Keratinocyte (primary cell): ENCODE data around the gene NYAP2. TPM values are rescaled to one million over a fixed set of nuclear protein-coding genes. Genes with fewer than 3 reads are reported as not detected.

ENCODE experiments used
- DNase-seq: peaks from one replicate; pipeline ENCODE4 v3.0.0-alpha.2; 2011; ENCODE audit warnings: low read depth, missing footprints, low spot score
- FAIRE-seq: peaks from 2 replicates; lab custom pipeline; 2011; peaks lifted over from hg19 to GRCh38; lab: Jason Lieb, UNC
- H2AFZ ChIP-seq: 2 replicates; pipeline ENCODE4 v1.6.0; 2012; ENCODE audit warnings: low read length, control low read depth, inconsistent platforms; ENCODE audit not compliant: control insufficient read depth
- H3K27ac ChIP-seq: 2 replicates; pipeline ENCODE4 v1.5.1; 2011; ENCODE audit warnings: low read length; ENCODE audit not compliant: control insufficient read depth, insufficient read depth
- H3K27me3 ChIP-seq: 3 replicates; pipeline ENCODE4 v1.6.0; 2011; ENCODE audit warnings: low read length; ENCODE audit not compliant: control insufficient read depth, insufficient read depth; ENCODE audit errors: extremely low read depth
- H3K36me3 ChIP-seq, 2 experiments: 2 replicates in 1 of 2; 3 replicates in 1 of 2; pipeline ENCODE4 v1.5.1; 2011; ENCODE audit warnings: low read length in 2 of 2, mild to moderate bottlenecking in 1 of 2; ENCODE audit not compliant: control insufficient read depth in 2 of 2, insufficient read depth in 2 of 2; ENCODE audit errors: extremely low read depth in 1 of 2
- H3K4me1 ChIP-seq: 3 replicates; pipeline ENCODE4 v1.5.1; 2011; ENCODE audit warnings: low read length; ENCODE audit not compliant: control insufficient read depth, insufficient read depth; ENCODE audit errors: extremely low read depth
- H3K4me2 ChIP-seq: 3 replicates; pipeline ENCODE4 v1.6.0; 2011; ENCODE audit warnings: low read depth, low read length; ENCODE audit not compliant: control insufficient read depth, insufficient read depth; ENCODE audit errors: extremely low read depth
- H3K4me3 ChIP-seq, 3 experiments: fragments of 200-600 bp in 1 of 3; sonication (generic) in 1 of 3; 2 replicates in 2 of 3; 3 replicates in 1 of 3; pipeline ENCODE4 v1.5.1; 2011 to 2016; ENCODE audit warnings: low read length in 3 of 3, mild to moderate bottlenecking in 3 of 3, control low read depth in 2 of 3, inconsistent platforms in 1 of 3, low read depth in 1 of 3, mixed read lengths in 1 of 3, mixed run types in 1 of 3, moderate library complexity in 1 of 3; ENCODE audit not compliant: control insufficient read depth in 2 of 3, insufficient read depth in 2 of 3; ENCODE audit errors: extremely low read depth in 1 of 3
- H3K79me2 ChIP-seq: 2 replicates; pipeline ENCODE4 v1.6.0; 2012; ENCODE audit warnings: low read length; ENCODE audit not compliant: control insufficient read depth, insufficient read depth
- H3K9ac ChIP-seq: 3 replicates; pipeline ENCODE4 v1.6.0; 2011; ENCODE audit warnings: low read length; ENCODE audit not compliant: control insufficient read depth, insufficient read depth; ENCODE audit errors: extremely low read depth
- H3K9me1 ChIP-seq: 3 replicates; pipeline ENCODE4 v1.6.0; 2011; ENCODE audit warnings: low read length; ENCODE audit not compliant: control insufficient read depth, insufficient read depth; ENCODE audit errors: extremely low read depth
- H3K9me3 ChIP-seq: 2 replicates; pipeline ENCODE4 v1.5.1; 2012; ENCODE audit warnings: low read depth, low read length; ENCODE audit not compliant: control insufficient read depth
- H4K20me1 ChIP-seq: 3 replicates; pipeline ENCODE4 v1.6.0; 2011; ENCODE audit warnings: low read length; ENCODE audit not compliant: control insufficient read depth, insufficient read depth; ENCODE audit errors: extremely low read depth
- CTCF ChIP-seq, 3 experiments: IDR thresholded peaks in 1 of 3; conservative IDR thresholded peaks in 1 of 3; optimal IDR thresholded peaks in 1 of 3; 2 replicates in 2 of 3; 3 replicates in 1 of 3; pipeline versions ENCODE3 to v1.5.1; 2011; ENCODE audit warnings: low read length in 3 of 3, mild to moderate bottlenecking in 3 of 3, moderate library complexity in 2 of 3, control low read depth in 1 of 3, inconsistent platforms in 1 of 3; ENCODE audit not compliant: insufficient read depth in 2 of 3; ENCODE audit errors: extremely low read depth in 1 of 3
- EZH2 ChIP-seq: IDR thresholded peaks from one replicate; pipeline ENCODE4 v1.6.1; 2012; ENCODE audit warnings: inconsistent platforms, mild to moderate bottlenecking, low read length, moderate library complexity
- dilution Hi-C: fragments of 300-500 bp; cut with MboI; formaldehyde crosslinking; loops from one replicate; pipeline ENCODE4 v1.7.0; 2020; ENCODE audit warnings: low sequenced_read_pairs; ENCODE audit not compliant: extremely low pct_ligation_motif_present
- polyA plus RNA-seq, 5 experiments: library from polyadenylated mRNA; depleted of rRNA in 3 of 5; stranded (reverse) in 3 of 5; stranded (forward) in 1 of 5; unstranded in 1 of 5; fragments of >200 nt; gene quantifications; 1 replicate in 1 of 5; 2 replicates in 3 of 5; 3 replicates in 1 of 5; pipeline versions ENCODE4 v1.2.1 to v1.2.3, GENCODE V29; 2011 to 2012; ENCODE audit warnings: missing spikeins in 2 of 5, low read depth in 1 of 5, low replicate concordance in 1 of 5

Gene NYAP2
- polyA plus RNA-seq, 1 donor (not counting 4 experiments of a cell fraction or from before 2014, with no cell fraction given): not detected

DNA sequence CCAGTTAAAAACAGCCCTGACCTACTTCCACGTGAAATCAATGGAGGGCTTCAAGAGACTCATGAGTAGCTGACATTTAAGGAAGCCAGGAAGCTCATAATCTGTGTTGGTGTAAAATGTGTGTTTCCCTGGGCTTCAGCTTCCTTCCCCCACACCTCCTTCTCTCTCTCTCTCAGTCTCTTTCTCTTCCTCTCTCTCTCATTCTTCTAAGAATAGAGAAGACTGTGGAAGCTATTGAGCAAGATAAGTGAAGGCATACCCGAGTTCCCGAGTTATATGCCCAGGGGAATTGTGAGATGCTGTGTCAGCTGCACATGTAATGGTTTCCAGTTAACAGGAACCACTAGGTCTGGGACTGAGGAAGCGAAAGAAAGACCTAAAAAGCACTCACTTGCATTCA, 199.4 kb downstream of the NYAP2 start:
- DNase-seq: no peak
- Histone ChIP-seq H3K9ac (no peak overlapping the region), H3K27ac (no peak overlapping the region), H3K27me3 (no peaks in the 10 kb centered on the region), H3K9me1 (no peaks in the 10 kb centered on the region), H3K4me2 (no peak overlapping the region), H2AFZ (no peak overlapping the region), H3K9me3 (no peaks in the 10 kb centered on the region), H3K79me2 (no peaks in the 10 kb centered on the region), H3K36me3 (no peaks in the 10 kb centered on the region), H3K4me1 (no peaks in the 10 kb centered on the region), H4K20me1 (no peaks in the 10 kb centered on the region), H3K4me3 (no peak overlapping the region)
- FAIRE-seq: no peak
- dilution Hi-C loops: no loop called here
- TF ChIP-seq CTCF (optimal IDR thresholded peaks at IDR 0.05 in 1 of 3, IDR thresholded peaks at IDR 0.05 in 1 of 3, conservative IDR thresholded peaks at IDR 0.05 in 1 of 3; ENCODE audit: extremely low read depth in 1 of 3, insufficient read depth in 2 of 3, low read length in 3 of 3) (no peak), EZH2 (no peak)

DNA sequence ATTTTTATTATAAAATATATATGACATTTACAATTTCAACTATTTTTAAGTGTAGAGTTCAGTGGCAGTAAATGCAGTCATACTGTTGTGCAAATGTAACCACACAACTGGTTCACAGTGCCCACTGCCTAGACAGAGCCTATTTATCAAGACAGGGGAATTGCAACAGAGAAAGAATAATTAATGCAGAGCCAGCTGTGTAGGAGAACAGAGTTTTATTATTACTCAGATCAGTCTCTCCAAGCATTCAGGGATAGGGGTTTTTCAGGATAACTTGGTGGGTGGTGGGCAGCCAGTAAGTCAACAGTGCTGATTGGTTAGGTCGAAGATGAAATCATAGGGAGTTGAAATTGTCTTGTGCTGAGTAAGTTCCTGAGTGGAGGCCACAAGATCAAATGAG, 200.3 kb downstream of the NYAP2 start:
- TF ChIP-seq CTCF (optimal IDR thresholded peaks at IDR 0.05 in 1 of 3, IDR thresholded peaks at IDR 0.05 in 1 of 3, conservative IDR thresholded peaks at IDR 0.05 in 1 of 3; ENCODE audit: extremely low read depth in 1 of 3, insufficient read depth in 2 of 3, low read length in 3 of 3) (no peak), EZH2 (no peak)
- FAIRE-seq (no peak), DNase-seq (no peak)
- dilution Hi-C loops: no loop called here
- H3K27ac ChIP-seq: no peak overlapping the region
- H3K27me3 ChIP-seq: no peaks in the 10 kb centered on the region
- H3K79me2 ChIP-seq: no peaks in the 10 kb centered on the region
- H4K20me1 ChIP-seq: no peaks in the 10 kb centered on the region
- no peak overlapping the region for H3K4me2 ChIP-seq
- no peaks in the 10 kb centered on the region for H3K9me1 ChIP-seq
- H3K36me3 ChIP-seq: no peaks in the 10 kb centered on the region
- no peaks in the 10 kb centered on the region for H3K4me1 ChIP-seq
- H3K9ac ChIP-seq: no peak overlapping the region
- H2AFZ ChIP-seq: no peak overlapping the region
- no peak overlapping the region for H3K4me3 ChIP-seq
- H3K9me3 ChIP-seq: no peaks in the 10 kb centered on the region
